Tibial nerve (tissue), 4 donors: ENCODE data around the gene AADAC.

ENCODE experiments used
- EP300 ChIP-seq, 2 donors: sonication (generic); formaldehyde crosslinking; IDR thresholded peaks; one replicate each; pipeline ENCODE4 v1.6.1; 2017; ENCODE audit warnings: antibody characterized with exemption in 2 of 2, mild to moderate bottlenecking in 1 of 2
- POLR2A ChIP-seq, 2 donors: fragments of 450-650 bp; IDR thresholded peaks; one replicate each; pipeline ENCODE4 v1.6.1; 2017; ENCODE audit warnings: antibody characterized with exemption in 2 of 2, mild to moderate bottlenecking in 2 of 2, moderate library complexity in 2 of 2
- TF ChIP-seq, protein P1 (sequence below), 5 experiments: fragments of 200-600 bp in 3 of 5; fragments of 450-650 bp in 2 of 5; sonication (generic) in 3 of 5; IDR thresholded peaks; one replicate each; pipeline ENCODE4 v1.5.1; 2016 to 2019; ENCODE audit warnings: antibody characterized with exemption in 5 of 5, mild to moderate bottlenecking in 3 of 5, moderate library complexity in 2 of 5

DNA sequence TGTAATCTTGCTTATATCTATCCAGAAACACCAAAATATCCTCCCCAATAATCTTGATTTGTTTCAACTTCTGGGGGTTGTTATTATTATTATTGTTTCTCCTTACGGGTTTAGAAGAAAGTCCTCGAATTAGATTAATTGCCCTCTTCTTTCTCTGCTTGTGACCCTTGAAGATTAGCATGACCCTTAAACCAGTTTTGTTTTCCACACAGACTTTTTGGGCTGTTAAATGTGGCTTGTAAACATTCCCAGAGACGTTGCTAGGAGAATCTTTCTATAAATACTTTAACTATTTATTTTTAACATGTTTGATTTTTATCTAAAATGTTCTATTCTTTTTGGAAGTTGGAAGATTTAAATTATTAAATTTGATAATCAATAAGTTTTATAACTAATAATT, 55.3 kb downstream of the AADAC start:
- TF ChIP-seq, protein P1, sequence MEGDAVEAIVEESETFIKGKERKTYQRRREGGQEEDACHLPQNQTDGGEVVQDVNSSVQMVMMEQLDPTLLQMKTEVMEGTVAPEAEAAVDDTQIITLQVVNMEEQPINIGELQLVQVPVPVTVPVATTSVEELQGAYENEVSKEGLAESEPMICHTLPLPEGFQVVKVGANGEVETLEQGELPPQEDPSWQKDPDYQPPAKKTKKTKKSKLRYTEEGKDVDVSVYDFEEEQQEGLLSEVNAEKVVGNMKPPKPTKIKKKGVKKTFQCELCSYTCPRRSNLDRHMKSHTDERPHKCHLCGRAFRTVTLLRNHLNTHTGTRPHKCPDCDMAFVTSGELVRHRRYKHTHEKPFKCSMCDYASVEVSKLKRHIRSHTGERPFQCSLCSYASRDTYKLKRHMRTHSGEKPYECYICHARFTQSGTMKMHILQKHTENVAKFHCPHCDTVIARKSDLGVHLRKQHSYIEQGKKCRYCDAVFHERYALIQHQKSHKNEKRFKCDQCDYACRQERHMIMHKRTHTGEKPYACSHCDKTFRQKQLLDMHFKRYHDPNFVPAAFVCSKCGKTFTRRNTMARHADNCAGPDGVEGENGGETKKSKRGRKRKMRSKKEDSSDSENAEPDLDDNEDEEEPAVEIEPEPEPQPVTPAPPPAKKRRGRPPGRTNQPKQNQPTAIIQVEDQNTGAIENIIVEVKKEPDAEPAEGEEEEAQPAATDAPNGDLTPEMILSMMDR (IDR thresholded peaks at IDR 0.05) = no peak
- no peak for TF ChIP-seq POLR2A (IDR thresholded peaks at IDR 0.05)
- TF ChIP-seq EP300 (IDR thresholded peaks at IDR 0.05) = no peak
